Stimulated activated CD4-positive, alpha-beta T cell treated with anti-CD3 and anti-CD28 coated beads, TNF-alpha, amount 100 ng/mL, for 48 hours (primary cell): ENCODE data around the gene PRDM11.
A peak's percentile ranks its signal among the peaks of the same experiment; 100 is the strongest.
"Not testable (repeated sequence)": the region's sequence is repeated elsewhere in the genome, so short reads cannot be mapped to it uniquely, and the experiment has no call there.

Source experiments
- DNase-seq, 3 donors: peaks; one replicate each; pipeline ENCODE4 v3.0.0-alpha.2; 2020; ENCODE audit warnings: low read depth in 3 of 3

The PRDM11 gene

DNA sequence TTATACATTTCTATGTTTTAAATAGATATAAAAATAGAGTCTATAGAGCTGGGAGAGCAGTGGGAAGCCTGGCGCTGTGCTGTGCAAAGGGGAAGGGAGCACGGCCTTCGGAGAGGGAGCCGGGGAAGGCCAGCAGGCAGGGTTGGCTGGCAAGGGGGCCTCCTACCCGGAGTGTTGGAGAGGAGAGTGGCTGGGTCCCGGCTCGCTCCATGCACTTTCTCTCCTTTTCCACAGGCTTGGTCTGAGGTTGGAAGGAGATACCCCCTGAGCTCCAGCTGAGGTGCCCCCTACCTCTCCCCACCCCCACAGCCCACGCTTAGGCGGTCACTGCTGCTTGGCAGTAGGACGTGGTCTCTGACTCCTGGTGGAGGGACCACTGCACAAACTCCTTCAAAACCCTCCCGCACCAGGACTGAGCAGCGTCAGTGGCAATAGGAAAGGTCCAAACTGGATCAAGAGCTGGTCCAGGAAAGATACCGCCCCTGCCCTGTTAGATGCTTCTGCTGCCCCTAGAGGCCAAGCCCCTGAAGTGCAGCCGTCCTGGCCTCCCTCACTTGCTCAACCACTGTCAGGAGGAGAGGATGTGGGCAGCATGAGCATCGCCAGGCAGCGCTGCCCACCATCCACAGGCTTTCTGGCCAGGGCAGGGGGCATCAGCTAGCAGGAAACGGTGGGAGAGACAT is 86.8 kb downstream of the PRDM11 start:
- DNase-seq, result peak; percentile 47 to 57 (median 50)

- no peak for DNase-seq
These were observed 87.3 kb downstream of the PRDM11 start for GRCh38 chr11:45233804-45234170.

- DNase-seq, result no peak
These were observed 88.0 kb downstream of the PRDM11 start for GRCh38 chr11:45234306-45235006.

GRCh38 chr11:45237711-45238315 is 91.4 kb downstream of the PRDM11 start:
- no peak for DNase-seq

DNA sequence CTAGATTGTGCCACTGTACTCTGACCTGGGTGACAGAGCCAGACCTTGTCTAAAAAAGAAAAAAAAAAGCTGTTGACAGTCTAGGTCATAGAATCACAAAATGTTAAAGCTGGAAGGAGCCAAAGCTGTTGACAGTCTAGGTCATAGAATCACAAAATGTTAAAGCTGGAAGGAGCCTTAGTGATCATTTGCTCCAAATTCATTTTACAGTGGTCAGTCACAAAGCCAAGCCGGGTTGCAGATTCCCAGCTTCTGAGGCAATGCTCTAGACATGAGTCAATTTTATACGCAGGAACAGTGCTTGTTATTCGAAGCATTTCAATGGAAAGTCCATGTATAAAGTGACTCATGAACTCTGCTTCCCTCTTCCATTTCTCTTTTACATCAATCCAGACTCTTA is 92.3 kb downstream of the PRDM11 start:
- no peak for DNase-seq

DNA sequence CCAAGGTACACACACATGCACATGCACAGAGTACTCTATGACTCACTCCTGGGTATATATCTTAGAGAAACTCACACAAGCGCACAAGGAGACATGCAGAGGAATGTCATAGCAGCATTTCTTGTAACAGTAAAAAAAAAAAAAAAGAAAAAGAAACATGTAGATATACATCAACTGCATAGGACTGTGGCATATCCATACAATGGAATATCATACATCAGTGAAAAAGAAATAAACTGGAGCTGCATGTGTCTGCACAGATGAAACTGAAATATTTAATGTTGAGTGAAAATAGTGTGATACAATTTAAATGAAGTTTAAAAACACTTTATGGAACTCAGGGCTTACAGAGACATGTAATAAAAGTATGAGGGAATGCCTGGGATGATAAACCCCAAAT is 93.3 kb downstream of the PRDM11 start:
- no peak for DNase-seq

DNA sequence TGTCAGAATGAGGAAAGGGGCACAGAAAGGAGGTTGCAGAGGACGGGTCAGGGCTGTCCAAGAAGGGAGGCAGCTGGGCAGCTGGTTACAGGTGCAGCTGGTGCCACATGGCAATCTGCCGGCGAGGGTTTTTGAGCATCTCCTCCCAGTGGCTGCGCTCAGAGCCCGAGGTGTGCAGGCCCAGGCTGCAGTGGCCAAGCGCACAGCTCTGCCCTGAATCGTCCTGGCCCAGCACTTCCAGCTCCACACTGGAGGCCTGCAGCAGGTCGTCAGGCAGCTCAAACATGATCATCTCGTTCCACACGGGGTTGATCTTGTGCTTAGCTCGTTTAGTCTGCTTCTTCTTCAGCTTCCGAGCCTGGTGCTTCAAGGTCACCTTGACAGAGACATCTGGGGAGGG is 97.5 kb downstream of the PRDM11 start:
- no peak for DNase-seq

GRCh38 chr11:45245218-45246045 is 99.0 kb downstream of the PRDM11 start:
- DNase-seq, result no peak

GRCh38 chr11:45246241-45246640 is 99.8 kb downstream of the PRDM11 start:
- DNase-seq, result no peak

- no peak for DNase-seq
These were observed 101.0 kb downstream of the PRDM11 start for GRCh38 chr11:45247433-45247832.

DNA sequence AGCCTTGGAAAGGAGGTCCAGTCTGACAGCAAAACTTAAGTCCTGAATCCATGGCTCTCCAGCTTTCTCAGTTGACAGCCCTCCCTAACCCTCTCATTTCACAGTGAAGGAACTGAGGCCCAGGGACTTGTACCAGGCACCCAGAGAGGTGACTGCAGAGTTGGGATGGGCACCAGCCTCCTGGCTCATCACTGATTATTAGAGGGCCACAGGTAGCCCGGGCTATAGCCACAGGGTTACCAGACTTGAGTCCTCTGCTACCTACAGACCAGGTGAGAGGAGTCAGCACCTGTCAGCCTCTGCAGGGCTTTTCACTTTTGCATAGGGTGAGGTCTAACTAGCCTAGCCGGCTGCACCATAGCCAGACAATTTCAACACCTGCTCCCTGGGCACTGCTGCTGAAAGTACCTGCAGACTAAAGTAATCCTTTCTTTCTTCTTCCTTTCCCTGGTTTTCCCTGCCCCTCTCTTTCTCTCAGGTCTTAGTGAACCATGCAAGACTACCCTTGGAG is 102.1 kb downstream of the PRDM11 start:
- DNase-seq, result no peak

GRCh38 chr11:45249372-45249771 is 102.9 kb downstream of the PRDM11 start:
- not testable (repeated sequence) for DNase-seq

DNA sequence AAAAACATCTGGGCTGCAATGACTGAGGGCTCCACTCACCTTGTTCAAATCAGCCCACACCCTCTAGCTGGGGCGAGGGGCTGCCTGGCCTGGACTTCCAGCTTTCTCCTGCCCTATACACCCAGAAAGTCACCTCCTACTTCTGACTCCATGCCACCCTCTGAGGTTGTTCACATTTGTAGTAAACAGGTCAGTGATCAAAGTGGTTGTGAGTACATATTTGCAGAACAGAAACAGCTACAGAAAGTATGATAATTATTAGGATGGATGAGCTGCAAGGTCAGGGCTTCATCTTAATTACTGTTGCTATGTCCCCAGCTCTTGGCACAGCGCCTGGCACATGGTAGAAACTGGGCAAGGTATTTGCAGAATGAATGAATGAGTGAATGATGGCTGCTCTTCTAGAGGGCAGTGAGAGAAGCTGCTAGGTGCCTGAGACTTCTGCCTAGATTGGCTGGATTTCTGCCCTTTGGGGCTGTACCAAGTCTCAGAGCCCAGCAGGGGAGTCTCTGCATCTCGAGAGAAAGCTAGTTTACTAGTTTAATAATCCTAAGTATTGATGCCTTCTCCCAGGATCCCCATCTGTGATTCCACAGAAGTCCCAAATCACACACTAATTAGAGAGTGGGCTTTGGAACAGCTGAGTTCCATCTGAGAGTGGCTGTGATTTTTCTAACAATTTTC is 103.7 kb downstream of the PRDM11 start:
- no peak for DNase-seq

DNA sequence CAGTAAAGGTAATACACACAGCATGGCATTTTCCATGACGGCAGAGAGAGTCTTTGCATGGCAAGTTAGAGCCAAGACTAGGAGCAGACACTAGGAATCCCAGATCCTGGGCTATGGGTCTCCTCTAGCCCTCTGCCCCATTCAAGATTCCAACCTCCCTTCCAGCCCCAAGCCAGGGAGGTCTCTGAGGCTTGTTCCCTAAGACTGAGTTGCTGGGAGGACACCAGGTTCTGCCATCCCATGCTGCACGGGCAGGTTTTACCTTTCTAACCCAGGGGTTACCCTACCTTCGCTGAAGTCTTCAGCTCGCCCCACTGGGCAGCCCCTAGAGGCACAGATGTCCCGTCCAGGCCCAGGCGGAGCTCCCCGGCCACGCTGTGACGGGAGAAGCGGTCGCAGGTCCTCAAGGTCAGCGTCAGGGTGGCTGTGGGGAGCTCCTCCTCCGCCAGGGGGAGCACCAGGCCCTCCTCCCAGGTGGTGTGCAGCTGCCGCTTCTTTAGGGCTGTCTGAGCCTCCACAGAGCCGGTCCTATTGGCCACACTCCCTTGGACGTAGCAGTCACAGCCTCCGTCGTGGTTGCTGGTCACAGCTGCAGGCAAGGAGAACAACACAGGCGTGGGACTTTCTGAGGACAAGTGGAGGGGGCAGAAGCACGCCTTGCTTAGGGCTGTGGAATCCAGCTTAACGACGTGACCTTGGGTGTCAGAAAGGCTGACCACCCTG is 105.9 kb downstream of the PRDM11 start:
- peak in 2 of 3 donors; percentile 1 to 14 for DNase-seq

GRCh38 chr11:45252877-45253276 is 106.4 kb downstream of the PRDM11 start:
- DNase-seq, result no peak

DNA sequence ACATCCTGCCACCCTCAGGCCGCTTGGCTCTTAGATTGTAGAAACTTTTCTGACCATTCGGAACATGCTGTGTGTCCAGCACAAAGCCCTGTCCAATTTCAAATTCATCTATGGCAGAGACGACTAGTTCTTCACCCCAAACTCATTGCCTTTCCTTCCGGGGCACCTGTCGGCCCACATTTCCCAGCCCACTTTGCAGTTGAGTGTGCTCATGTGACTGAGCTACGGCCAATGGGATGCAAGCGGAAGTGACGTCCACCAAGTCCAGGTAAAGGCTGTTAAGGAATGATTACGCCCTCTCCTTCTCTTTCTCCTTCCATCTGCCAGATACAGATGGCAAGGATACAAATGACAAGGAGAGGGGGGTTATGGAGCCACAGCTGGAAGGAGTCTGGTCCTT is 107.2 kb downstream of the PRDM11 start:
- no peak for DNase-seq

DNA sequence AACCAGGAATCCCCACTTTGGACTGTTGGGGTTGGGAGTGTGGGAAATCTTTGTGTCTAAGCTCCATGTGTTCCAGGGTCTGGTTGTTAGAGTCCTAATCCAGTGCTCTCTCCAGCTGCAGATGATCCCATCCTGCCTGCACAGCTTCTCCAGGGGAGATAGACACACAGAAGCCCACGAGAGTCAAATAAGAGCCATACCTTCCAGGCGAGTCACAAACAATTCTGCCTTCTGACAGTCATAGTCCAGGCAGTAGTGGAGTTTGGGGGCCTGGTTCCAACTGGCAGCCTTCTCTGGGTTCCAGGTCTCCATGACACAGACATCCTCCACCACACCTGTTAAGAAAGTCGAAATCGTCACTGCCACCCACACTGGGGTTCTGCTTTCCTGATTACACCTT is 107.6 kb downstream of the PRDM11 start:
- DNase-seq, result no peak

- no peak for DNase-seq
These were observed 112.6 kb downstream of the PRDM11 start for GRCh38 chr11:45258982-45259530.

DNA sequence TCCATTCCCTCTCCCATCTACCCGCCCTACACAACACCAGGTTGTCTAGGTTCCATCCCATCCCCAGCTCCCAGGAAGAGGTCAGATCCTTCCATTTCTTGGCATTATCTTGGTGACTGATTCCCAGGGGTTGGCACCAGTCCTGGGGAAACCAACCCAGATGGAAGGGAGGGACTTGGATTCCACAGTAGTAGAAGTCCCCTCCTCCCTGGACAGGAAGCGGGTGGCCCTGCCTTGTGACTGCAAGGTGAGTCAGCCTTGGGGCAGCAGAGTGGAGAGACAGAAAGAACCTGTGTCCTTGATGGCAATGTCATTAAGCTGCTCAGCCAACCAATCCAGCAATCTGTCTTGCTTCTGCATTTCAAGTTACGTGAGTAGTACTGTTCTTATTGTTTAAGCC is 113.2 kb downstream of the PRDM11 start:
- DNase-seq, result no peak

- no peak for DNase-seq
These were observed 113.6 kb downstream of the PRDM11 start for GRCh38 chr11:45260071-45260470.

GRCh38 chr11:45262900-45263299 is 116.5 kb downstream of the PRDM11 start:
- no peak for DNase-seq
